ENCODE results near the gene SLC35A4.

The SLC35A4 gene

DNA sequence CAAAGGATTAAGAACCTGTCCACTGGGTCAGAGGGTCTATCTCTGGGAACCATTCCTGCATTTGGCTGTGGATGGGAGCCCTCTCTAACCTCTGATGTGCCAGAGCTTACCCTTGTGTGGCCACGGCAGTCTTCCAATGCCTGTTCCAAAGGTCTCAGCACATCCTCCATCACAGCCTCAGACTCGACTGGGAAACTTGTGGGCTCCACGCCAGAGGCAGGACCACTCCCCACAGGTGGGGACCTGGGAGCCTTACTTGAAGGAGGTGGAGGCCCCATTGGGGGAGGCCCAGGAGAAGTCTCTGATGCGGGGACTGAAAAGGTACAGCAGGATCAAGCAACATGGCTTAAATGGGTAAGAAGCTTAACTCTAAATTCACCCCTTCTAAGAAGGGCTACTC is 12.8 kb upstream of the SLC35A4 start:
- peaks cover 77% of the 10 kb centered on the region for H3K4me1 Mint-ChIP-seq
- no peak overlapping the region for H3K4me3 Mint-ChIP-seq
- H3K27ac Mint-ChIP-seq, result peak overlapping the region; percentile 68
- no peaks in the 10 kb centered on the region for H3K9me3 Mint-ChIP-seq
- ATAC-seq (no peak), DNase-seq (no peak)
- H3K36me3 Mint-ChIP-seq (ENCODE audit: low read depth), result peaks cover 59% of the 10 kb centered on the region
- H3K27me3 Mint-ChIP-seq, result no peaks in the 10 kb centered on the region

DNA sequence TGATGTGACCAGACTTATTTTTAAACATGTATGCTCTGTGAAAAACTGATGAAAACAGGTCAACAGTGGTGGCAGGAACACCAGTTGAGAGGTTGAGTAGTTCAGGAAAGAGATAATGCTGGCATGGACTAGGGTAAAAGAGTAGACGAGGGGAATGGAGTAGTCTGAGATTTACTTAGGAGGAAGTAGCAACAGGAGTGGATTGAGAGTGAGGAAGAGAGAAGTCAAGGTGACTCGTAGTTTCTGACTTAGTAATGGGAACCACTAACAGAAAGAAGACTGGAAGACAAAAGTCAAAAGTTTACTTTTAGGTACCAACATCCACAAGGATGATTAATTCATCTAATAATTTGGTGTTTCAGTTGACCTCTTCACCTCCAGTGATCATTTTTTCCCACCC is 11.0 kb upstream of the SLC35A4 start:
- peaks cover 72% of the 10 kb centered on the region for H3K4me1 Mint-ChIP-seq

DNA sequence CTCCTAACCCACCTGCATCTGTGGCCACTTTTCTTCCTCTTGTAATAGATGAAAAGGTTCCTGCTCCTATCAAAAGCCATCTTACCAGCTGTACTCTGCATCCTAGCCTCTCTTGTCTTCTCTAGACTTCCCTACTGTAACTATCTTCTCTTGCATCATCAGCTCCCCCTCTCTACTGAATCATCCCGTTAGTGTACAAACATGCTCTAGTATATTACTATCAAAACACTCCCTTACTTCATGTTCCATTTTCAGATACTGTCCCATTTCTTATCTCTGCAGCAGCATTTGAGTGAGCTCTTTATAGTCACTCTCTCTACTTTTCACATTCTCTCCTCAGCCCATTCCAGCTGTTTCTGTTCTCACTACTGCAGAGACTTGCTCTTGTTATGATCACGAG is 10.2 kb upstream of the SLC35A4 start:
- Mint-ChIP-seq H3K4me1 (peaks cover 64% of the 10 kb centered on the region), H3K27me3 (no peaks in the 10 kb centered on the region), H3K27ac (peak overlapping the region; percentile 83)

More for the DNA sequence above, 11.0 kb upstream of the SLC35A4 start:
- H3K4me3 Mint-ChIP-seq, result peak overlapping the region; percentile 93
- H3K36me3 Mint-ChIP-seq (ENCODE audit: low read depth), result peaks cover 59% of the 10 kb centered on the region
- no peaks in the 10 kb centered on the region for H3K27me3 Mint-ChIP-seq
- DNase-seq, result no peak
- peak; percentile 50 for ATAC-seq
- H3K27ac Mint-ChIP-seq, result peak overlapping the region; percentile 83
- no peaks in the 10 kb centered on the region for H3K9me3 Mint-ChIP-seq

DNA sequence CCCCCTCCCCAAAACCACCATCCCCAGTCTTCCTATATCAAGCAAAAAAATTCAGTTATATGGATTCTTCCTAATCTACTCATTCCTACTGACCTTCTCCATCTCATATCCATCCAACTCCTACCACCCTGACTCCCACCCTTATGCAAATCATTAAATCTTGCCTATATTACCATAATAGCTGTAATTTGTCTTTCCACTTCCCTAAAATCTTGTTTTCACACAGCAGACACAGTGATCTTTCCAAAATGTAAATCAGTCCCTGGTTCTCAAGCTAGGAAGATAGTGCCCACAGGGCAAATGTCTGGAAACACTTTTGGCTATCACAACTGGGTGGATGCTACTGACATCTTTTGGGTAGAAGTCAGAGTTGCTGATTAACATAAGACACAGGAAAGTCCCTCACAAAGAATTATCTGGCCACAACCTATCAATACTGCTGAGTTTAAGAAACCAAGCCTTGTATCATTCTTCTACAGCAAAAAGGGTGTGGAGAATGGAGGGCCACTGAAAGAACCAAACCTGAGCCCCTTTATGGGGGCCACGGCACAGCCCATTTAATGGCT is 8.8 kb upstream of the SLC35A4 start:
- ATAC-seq (no peak), DNase-seq (no peak)
- Mint-ChIP-seq H3K9me3 (no peaks in the 10 kb centered on the region), H3K4me3 (peak overlapping the region; percentile 93), H3K4me1 (peaks cover 58% of the 10 kb centered on the region), H3K27ac (peak overlapping the region; percentile 83), H3K36me3 (ENCODE audit: low read depth) (peaks cover 42% of the 10 kb centered on the region), H3K27me3 (no peaks in the 10 kb centered on the region)

More for the DNA sequence above, 10.2 kb upstream of the SLC35A4 start:
- no peak for DNase-seq
- H3K9me3 Mint-ChIP-seq, result no peaks in the 10 kb centered on the region
- H3K4me3 Mint-ChIP-seq, result peak overlapping the region; percentile 93
- peaks cover 53% of the 10 kb centered on the region for H3K36me3 Mint-ChIP-seq (ENCODE audit: low read depth)
- ATAC-seq, result no peak

DNA sequence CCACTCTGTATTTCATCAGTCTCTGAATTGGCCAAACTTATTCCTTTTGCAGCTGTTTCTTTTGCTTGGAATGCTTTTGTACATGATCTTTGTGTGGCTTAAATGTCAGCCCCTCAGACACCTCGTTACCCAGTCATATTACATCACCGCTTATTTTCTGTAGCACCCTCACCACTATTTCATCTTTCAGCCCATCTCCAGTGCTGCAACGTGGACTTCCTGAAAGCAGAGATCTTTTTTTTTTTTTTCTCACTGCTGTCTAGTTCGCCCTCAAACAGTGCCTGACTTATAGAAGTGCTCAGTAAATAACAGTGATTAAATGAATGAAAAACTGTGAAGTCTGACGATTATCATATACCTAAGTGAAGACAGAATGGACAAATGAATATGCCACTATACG is 8.2 kb upstream of the SLC35A4 start:
- peak overlapping the region; percentile 83 for H3K27ac Mint-ChIP-seq
- peaks cover 54% of the 10 kb centered on the region for H3K4me1 Mint-ChIP-seq
- peaks cover 38% of the 10 kb centered on the region for H3K36me3 Mint-ChIP-seq (ENCODE audit: low read depth)
- H3K27me3 Mint-ChIP-seq, result no peaks in the 10 kb centered on the region
- no peaks in the 10 kb centered on the region for H3K9me3 Mint-ChIP-seq
- DNase-seq (no peak), ATAC-seq (no peak)
- peak overlapping the region; percentile 93 for H3K4me3 Mint-ChIP-seq

DNA sequence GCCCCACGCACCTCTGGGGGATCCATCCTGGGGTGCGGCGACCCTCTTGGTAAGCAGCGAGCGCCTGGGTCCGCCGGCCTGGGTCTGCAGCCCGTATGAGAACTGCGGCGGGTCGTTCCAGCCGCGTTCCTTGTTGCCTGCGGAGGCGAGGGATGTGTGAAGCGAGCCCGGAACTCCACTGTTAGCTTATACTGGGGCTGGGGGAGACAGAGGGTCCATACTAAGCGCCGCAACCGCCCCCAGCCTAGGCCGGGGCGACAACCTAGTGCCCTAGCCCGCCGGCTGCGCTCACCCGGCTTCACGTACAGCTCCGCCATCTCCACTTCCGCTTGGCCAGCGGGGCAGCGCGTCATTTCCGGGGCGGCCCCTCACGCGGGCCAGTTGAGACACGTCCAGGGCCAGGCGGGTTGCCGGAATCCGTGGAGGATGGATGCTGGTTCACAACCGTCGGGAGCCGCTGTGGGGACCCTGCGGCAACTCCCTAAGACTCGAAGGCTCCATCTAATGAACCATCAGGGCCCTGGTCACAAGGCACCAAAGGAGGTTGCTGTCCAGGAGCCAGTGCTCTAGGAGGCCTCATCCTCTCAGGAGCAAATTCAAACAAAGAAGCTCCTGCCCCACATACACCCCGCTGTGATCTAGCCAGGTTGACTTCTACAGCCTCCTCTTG is 7.4 kb upstream of the SLC35A4 start, which contains the start of gene SRA1:
Gene SRA1 (minus strand): TSS at position 338 of the 670 bp plus-strand sequence. CDS start 21 bp downstream, at position 317.
- DNase-seq (peak; percentile 93), ATAC-seq (peak; percentile 88)
- Mint-ChIP-seq H3K4me3 (peak within 1 kb of the TSS; percentile 93), H3K27ac (peak within 1 kb of the TSS; percentile 83), H3K27me3 (no peaks in the 10 kb centered on the region), H3K36me3 (ENCODE audit: low read depth) (peaks cover 32% of the 10 kb centered on the region), H3K4me1 (peaks cover 49% of the 10 kb centered on the region), H3K9me3 (no peaks in the 10 kb centered on the region)

DNA sequence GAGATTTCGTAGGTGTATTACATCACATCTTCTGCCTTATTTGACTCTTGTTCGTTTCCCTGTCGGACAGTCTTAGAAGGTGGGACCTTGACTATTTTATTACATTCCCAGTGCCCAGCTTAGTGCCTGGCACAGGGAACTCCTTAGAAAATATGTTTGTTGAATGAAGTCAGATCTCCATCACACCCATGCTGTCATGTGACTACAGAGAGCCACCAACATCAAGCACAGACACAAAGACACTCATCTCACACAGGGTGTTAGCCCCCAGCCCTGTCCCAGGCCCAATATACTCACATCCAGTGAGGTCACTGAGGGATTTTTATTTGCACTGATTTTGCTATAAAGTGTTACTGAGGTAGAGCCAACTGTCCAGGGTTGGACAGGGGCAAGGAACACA is 6.7 kb upstream of the SLC35A4 start:
- Mint-ChIP-seq H3K4me1 (peaks cover 48% of the 10 kb centered on the region), H3K27me3 (no peaks in the 10 kb centered on the region), H3K4me3 (peak overlapping the region; percentile 93), H3K36me3 (ENCODE audit: low read depth) (peaks cover 28% of the 10 kb centered on the region), H3K9me3 (no peaks in the 10 kb centered on the region), H3K27ac (peak overlapping the region; percentile 83)
- DNase-seq (no peak), ATAC-seq (no peak)

DNA sequence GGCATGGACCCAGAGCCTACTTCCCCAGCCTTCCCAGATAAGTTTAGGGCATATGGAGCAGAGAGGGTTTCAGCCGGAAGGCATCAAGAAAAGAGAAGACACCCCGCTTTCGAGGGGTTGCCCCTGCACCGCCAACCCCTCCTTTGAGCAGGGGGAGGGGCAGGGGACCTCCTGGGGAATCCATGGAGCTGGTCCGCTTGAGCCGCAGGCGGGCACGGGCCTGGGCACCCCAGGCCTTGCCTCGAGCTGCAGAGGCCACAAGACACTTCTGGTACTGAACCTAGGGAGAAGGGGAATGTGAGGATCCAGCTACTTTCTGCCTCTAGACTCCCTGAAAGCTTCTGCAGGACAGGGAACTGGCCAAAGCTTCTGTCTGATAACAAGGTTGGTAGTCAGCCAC is 6.1 kb upstream of the SLC35A4 start:
- H3K4me1 Mint-ChIP-seq, result peaks cover 47% of the 10 kb centered on the region
- H3K27me3 Mint-ChIP-seq, result no peaks in the 10 kb centered on the region
- H3K36me3 Mint-ChIP-seq (ENCODE audit: low read depth), result peaks cover 22% of the 10 kb centered on the region
- no peak overlapping the region for H3K27ac Mint-ChIP-seq
- ATAC-seq (no peak), DNase-seq (no peak)
- no peak overlapping the region for H3K4me3 Mint-ChIP-seq
- H3K9me3 Mint-ChIP-seq, result no peaks in the 10 kb centered on the region

DNA sequence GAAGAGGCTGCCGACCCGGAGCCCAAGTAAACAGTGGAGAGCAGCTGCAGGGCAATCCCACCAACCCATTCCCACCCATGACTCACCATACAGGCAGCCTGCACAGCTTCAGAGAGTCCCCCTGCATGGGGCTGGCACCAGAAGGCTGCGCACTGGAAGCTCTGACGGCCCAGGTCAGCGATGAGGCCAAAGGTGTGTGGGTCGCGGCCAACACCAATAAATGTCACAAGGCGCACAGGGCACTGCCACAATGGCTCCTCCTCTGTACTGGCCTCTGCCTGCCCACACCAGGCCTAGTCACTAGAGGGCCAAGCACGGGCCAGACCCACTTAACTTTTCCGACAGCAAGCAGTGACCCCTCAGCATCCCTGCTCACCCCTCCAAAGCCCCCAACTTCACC is 4.4 kb upstream of the SLC35A4 start:
- H3K27me3 Mint-ChIP-seq, result no peaks in the 10 kb centered on the region
- H3K4me3 Mint-ChIP-seq, result no peak overlapping the region
- peaks cover 44% of the 10 kb centered on the region for H3K4me1 Mint-ChIP-seq
- no peak overlapping the region for H3K27ac Mint-ChIP-seq
- H3K9me3 Mint-ChIP-seq, result no peaks in the 10 kb centered on the region
- H3K36me3 Mint-ChIP-seq (ENCODE audit: low read depth), result peaks cover 20% of the 10 kb centered on the region
- no peak for ATAC-seq
- no peak for DNase-seq

DNA sequence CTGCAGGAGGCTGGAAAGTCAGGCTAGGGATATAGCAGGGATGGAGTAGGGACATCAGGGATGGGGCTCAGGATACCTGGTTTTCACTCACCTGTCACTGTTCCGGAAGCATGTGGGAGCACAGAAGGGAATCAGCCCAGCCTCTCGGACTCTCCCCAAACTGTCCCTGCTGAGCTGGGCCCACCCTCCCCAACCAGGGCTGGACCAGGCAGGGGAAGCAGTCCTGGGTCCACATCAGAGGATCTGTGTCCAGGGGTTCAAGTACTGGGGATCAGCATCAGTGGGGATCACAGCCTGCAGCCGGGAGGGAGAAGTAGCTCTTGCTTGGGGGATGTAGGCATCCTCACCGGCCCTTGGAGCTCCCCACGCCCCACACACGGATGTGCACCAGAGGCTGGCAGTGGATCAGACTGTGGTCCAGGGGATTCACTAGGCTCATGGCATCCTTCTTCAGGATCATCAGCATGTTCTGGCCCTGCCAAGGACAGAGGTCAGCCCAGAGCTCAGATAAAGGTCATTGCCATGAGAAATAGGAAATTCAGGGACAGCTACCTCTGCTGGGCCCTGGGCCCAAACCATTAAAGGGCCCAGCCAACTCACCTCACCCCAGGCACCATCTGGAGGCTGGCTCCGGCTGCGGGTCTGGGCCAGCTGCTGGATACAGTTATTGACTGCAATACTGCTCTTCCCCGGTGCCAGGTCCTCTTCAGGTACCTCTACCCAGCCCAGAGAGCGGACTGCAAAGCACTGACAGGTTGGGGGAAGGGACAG is 2.7 kb upstream of the SLC35A4 start:
- H3K36me3 Mint-ChIP-seq (ENCODE audit: low read depth), result peaks cover 18% of the 10 kb centered on the region
- H3K27me3 Mint-ChIP-seq, result no peaks in the 10 kb centered on the region
- H3K4me3 Mint-ChIP-seq, result no peak overlapping the region
- H3K9me3 Mint-ChIP-seq, result no peaks in the 10 kb centered on the region
- peaks cover 44% of the 10 kb centered on the region for H3K4me1 Mint-ChIP-seq
- H3K27ac Mint-ChIP-seq, result no peak overlapping the region
- DNase-seq (no peak), ATAC-seq (no peak)

DNA sequence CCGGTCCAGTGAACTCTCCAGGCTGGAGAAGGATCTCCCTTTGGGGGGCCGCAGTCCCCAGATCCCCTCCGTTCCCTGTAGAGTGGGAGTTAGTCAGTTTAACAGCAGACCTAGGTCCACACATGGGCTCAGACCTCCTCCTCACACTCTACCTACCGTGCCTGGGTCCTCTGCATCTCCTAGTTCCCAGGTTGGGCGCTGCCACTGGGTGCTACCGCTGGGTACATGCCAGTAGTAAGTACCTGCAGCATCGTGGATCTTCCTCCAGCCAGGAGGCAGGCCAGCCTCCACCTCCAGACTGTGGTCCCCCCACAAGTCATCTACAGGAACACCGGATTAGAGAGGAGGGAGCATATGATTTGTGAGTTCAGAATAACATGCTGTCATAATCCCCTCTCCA is 1.0 kb upstream of the SLC35A4 start:
- peaks cover 43% of the 10 kb centered on the region for H3K4me1 Mint-ChIP-seq
- ATAC-seq, result no peak
- H3K36me3 Mint-ChIP-seq (ENCODE audit: low read depth), result peaks cover 28% of the 10 kb centered on the region

DNA sequence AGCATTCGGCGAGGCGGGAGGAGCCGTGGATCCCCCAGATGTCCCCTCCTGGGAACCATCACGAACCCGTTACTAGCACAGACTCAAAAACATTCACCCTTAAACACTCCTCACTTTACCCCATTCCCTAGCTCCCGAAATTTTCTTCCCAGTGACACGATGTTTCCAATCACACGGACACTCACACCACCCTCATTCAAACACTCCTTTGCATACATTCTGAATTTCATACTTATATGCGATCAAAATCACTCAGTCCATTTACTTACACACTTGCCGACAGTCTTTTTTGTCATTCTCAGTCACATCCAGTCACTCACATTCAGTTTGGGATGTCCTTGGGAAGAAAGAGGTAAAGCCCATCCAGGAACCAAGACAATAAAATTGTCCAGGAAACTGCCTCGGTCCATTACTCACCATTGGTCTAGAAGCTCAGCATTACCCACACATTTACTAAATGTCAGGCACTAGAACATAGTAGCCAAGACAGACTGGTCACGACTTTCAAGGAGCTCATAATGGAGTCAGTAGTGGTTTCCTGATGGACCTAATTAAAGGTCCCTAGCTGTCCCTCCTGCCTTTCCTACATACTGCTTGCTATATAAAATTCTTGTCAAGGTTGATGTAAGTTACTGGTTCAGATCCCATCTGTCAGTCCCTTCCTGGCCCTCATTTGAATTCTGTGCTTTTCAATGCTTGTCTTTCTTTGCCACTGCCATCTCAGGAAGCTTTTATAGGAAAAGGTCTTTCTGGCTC is 574 bp downstream of the SLC35A4 start:
- Mint-ChIP-seq H3K4me3 (peak overlapping the region; percentile 97), H3K4me1 (peaks cover 57% of the 10 kb centered on the region), H3K27me3 (no peaks in the 10 kb centered on the region), H3K9me3 (no peaks in the 10 kb centered on the region), H3K27ac (peak overlapping the region; percentile 98), H3K36me3 (ENCODE audit: low read depth) (peaks cover 28% of the 10 kb centered on the region)
- DNase-seq (no peak), ATAC-seq (no peak)

More for the DNA sequence above, 1.0 kb upstream of the SLC35A4 start:
- H3K4me3 Mint-ChIP-seq, result peak overlapping the region; percentile 97
- H3K27ac Mint-ChIP-seq, result peak overlapping the region; percentile 98
- no peaks in the 10 kb centered on the region for H3K9me3 Mint-ChIP-seq
- DNase-seq, result no peak
- H3K27me3 Mint-ChIP-seq, result no peaks in the 10 kb centered on the region

DNA sequence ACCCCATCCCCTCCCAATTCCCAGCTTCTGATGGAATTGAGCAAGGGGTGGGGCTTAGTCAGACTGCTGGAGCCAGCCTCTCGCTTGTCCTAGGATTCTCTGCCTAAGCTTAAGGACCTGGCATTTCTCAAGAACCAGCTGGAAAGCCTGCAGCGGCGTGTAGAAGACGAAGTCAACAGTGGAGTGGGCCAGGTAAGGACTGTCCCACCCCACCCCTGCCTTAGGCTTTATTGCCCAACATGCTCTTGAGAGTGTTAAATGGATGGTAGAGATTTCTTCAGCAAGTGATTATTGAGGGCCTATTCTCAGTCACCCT is 1.1 kb downstream of the SLC35A4 start:
- Mint-ChIP-seq H3K4me3 (peak overlapping the region; percentile 97), H3K27ac (peak overlapping the region; percentile 98), H3K36me3 (ENCODE audit: low read depth) (peaks cover 30% of the 10 kb centered on the region), H3K4me1 (peaks cover 59% of the 10 kb centered on the region), H3K9me3 (no peaks in the 10 kb centered on the region), H3K27me3 (no peaks in the 10 kb centered on the region)
- DNase-seq (no peak), ATAC-seq (no peak)

DNA sequence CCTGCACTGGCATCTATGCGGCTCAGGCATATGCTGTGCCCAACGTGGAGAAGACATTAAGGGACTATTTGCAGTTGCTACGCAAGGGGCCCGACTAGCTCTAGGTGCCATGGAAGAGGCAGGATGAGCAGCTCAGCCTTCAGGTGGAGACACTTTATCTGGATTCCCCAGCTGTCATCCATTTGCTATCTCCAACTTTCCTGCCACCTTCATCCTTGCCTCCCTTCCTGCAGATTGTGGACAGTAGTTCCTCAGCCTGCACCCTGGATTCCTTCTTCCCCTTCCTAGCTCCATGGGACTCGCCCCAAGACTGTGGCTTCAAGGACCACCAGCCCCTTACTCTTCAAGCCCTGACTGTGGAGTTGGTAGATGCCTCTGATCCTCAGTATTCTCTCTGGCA is 2.0 kb downstream of the SLC35A4 start:
- Mint-ChIP-seq H3K4me1 (peaks cover 59% of the 10 kb centered on the region), H3K27ac (peak overlapping the region; percentile 41), H3K9me3 (no peaks in the 10 kb centered on the region), H3K27me3 (no peaks in the 10 kb centered on the region), H3K36me3 (ENCODE audit: low read depth) (peaks cover 30% of the 10 kb centered on the region), H3K4me3 (peak overlapping the region; percentile 14)
- no peak for DNase-seq
- no peak for ATAC-seq

All from activated naive CD8-positive, alpha-beta T cell treated with anti-CD3 and anti-CD28 coated beads, Interleukin-2, amount 50 U/mL, for 24 hours (primary cell).